ENCODE measurements around the gene SDCBP2. TPM values are rescaled to one million over a fixed set of nuclear protein-coding genes. Genes with fewer than 3 reads are reported as not detected.

Gene SDCBP2
- total RNA-seq, 2 donors from 2014 or later: 4.0 to 7.3 TPM

GRCh38 chr20:1373036-1373435 is 44.1 kb upstream of the SDCBP2 start:
- Histone ChIP-seq H3K9me3 (no peaks in the 10 kb centered on the region), H3K27ac (no peak overlapping the region), H3K4me1 (replicated peaks) (peaks cover 16% of the 10 kb centered on the region), H3K36me3 (no peaks in the 10 kb centered on the region), H3K27me3 (replicated peaks; ENCODE audit: insufficient read depth) (no peaks in the 10 kb centered on the region), H3K4me3 (no peak overlapping the region)
- 86% methylated on average over 3 of the region's 3 CpGs for WGBS
- intact Hi-C loops (cut with DNase I): no loop called here
- TF ChIP-seq CTCF (IDR thresholded peaks at IDR 0.05) (no peak), POLR2A (IDR thresholded peaks at IDR 0.05) (no peak), POLR2AphosphoS5 (IDR thresholded peaks at IDR 0.05) (no peak)
- no peak for DNase-seq (ENCODE audit: low spot score)

- intact Hi-C loops (cut with DNase I): no loop called here
- Histone ChIP-seq H3K4me1 (replicated peaks) (peaks cover 16% of the 10 kb centered on the region), H3K4me3 (no peak overlapping the region), H3K36me3 (no peaks in the 10 kb centered on the region), H3K27me3 (replicated peaks; ENCODE audit: insufficient read depth) (no peaks in the 10 kb centered on the region), H3K27ac (no peak overlapping the region), H3K9me3 (no peaks in the 10 kb centered on the region)
- 56% methylated on average over 5 of the region's 5 CpGs for whole genome bisulfite sequencing
- peak; percentile 70 for DNase-seq (ENCODE audit: low spot score)
- TF ChIP-seq POLR2AphosphoS5 (IDR thresholded peaks at IDR 0.05): peak; percentile 69
- TF ChIP-seq POLR2A (IDR thresholded peaks at IDR 0.05): no peak
- no peak for TF ChIP-seq CTCF (IDR thresholded peaks at IDR 0.05)
Measured at GRCh38 chr20:1371830-1372539, 43.0 kb upstream of the SDCBP2 start.

- no peaks in the 10 kb centered on the region for H3K9me3 ChIP-seq
- peak overlapping the region in 1 of 2 donors; percentile 14 for H3K27ac ChIP-seq
- no peak overlapping the region for H3K4me3 ChIP-seq
- H3K4me1 ChIP-seq (replicated peaks): peaks cover 16% of the 10 kb centered on the region
- intact Hi-C loops (cut with DNase I): no loop called here
- H3K27me3 ChIP-seq (replicated peaks; ENCODE audit: insufficient read depth): no peaks in the 10 kb centered on the region
- WGBS: 70% methylated on average over 3 of the region's 3 CpGs
- no peak for DNase-seq (ENCODE audit: low spot score)
- H3K36me3 ChIP-seq: no peaks in the 10 kb centered on the region
- TF ChIP-seq POLR2AphosphoS5 (IDR thresholded peaks at IDR 0.05) (no peak), CTCF (IDR thresholded peaks at IDR 0.05) (no peak), POLR2A (IDR thresholded peaks at IDR 0.05) (no peak)
Measured at GRCh38 chr20:1371202-1371782, 42.4 kb upstream of the SDCBP2 start.

GRCh38 chr20:1370548-1371110 is 41.7 kb upstream of the SDCBP2 start:
- Histone ChIP-seq H3K27ac (peak overlapping the region in 1 of 2 donors; percentile 14), H3K9me3 (no peaks in the 10 kb centered on the region), H3K4me3 (no peak overlapping the region), H3K4me1 (replicated peaks) (peaks cover 16% of the 10 kb centered on the region), H3K27me3 (replicated peaks; ENCODE audit: insufficient read depth) (no peaks in the 10 kb centered on the region), H3K36me3 (no peaks in the 10 kb centered on the region)
- DNase-seq (ENCODE audit: low spot score): no peak
- WGBS: 11% methylated on average over 2 of the region's 2 CpGs
- TF ChIP-seq POLR2A (IDR thresholded peaks at IDR 0.05) (no peak), POLR2AphosphoS5 (IDR thresholded peaks at IDR 0.05) (no peak), CTCF (IDR thresholded peaks at IDR 0.05) (no peak)
- intact Hi-C loops (cut with DNase I): no loop called here

Measured in prostate gland (tissue), 2 donors.